ENCODE measurements around the gene DPH1.

DPH1 gene

DNA sequence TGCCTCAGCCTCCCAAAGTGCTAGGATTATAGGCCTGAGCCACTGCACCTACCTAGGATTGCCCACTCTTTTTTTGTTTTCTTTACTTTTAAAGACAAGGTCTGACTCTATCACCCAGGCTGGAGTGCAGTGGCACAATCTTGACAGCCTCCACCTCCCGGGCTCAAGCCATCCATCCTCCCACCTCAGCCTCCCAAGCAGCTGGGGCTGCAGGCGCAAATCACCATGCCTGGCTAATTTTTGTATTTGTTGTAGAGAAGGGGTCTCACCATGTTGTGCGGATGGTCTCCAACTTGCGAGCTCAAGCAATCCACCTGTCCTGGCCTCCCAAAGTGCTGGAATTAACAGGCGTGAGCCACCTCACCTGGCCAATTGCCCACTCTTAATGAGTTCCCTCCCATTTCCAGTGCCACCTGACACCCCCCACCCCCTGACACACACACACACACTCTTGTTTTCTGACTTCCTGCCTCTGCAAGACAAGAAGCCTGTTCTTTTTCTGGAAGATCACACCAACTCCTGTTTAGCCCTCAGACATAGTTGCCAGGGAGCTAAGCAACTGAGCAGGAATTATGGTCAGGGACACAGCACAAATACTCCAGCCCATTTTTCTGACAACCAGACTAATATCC is 14.4 kb downstream of the DPH1 start:
- TF ChIP-seq ZNF565 (CRISPR knock-in tag; conservative IDR thresholded peaks at IDR 0.05; ENCODE audit: low read depth) = no peak
- no peak for TF ChIP-seq CSDC2 (CRISPR knock-in tag; IDR thresholded peaks at IDR 0.05)
- TF ChIP-seq, protein P1, sequence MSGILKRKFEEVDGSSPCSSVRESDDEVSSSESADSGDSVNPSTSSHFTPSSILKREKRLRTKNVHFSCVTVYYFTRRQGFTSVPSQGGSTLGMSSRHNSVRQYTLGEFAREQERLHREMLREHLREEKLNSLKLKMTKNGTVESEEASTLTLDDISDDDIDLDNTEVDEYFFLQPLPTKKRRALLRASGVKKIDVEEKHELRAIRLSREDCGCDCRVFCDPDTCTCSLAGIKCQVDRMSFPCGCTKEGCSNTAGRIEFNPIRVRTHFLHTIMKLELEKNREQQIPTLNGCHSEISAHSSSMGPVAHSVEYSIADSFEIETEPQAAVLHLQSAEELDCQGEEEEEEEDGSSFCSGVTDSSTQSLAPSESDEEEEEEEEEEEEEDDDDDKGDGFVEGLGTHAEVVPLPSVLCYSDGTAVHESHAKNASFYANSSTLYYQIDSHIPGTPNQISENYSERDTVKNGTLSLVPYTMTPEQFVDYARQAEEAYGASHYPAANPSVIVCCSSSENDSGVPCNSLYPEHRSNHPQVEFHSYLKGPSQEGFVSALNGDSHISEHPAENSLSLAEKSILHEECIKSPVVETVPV (CRISPR knock-in tag; IDR thresholded peaks at IDR 0.05) = no peak
- TF ChIP-seq OSR1 (CRISPR knock-in tag; IDR thresholded peaks at IDR 0.05) = no peak
- no peak for TF ChIP-seq ZNF8 (CRISPR knock-in tag; IDR thresholded peaks at IDR 0.05)
- TF ChIP-seq TCF4 (CRISPR knock-in tag; IDR thresholded peaks at IDR 0.05; ENCODE audit: borderline replicate concordance) = no peak
- no peak for TF ChIP-seq ZFP30 (CRISPR knock-in tag; IDR thresholded peaks at IDR 0.05)
- TF ChIP-seq, protein P2, sequence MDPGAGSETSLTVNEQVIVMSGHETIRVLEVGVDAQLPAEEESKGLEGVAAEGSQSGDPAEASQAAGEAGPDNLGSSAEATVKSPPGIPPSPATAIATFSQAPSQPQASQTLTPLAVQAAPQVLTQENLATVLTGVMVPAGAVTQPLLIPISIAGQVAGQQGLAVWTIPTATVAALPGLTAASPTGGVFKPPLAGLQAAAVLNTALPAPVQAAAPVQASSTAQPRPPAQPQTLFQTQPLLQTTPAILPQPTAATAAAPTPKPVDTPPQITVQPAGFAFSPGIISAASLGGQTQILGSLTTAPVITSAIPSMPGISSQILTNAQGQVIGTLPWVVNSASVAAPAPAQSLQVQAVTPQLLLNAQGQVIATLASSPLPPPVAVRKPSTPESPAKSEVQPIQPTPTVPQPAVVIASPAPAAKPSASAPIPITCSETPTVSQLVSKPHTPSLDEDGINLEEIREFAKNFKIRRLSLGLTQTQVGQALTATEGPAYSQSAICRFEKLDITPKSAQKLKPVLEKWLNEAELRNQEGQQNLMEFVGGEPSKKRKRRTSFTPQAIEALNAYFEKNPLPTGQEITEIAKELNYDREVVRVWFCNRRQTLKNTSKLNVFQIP (CRISPR knock-in tag; IDR thresholded peaks at IDR 0.05; ENCODE audit: borderline replicate concordance, low read depth) = no peak
- no peak for TF ChIP-seq TOX (CRISPR knock-in tag; IDR thresholded peaks at IDR 0.05; ENCODE audit: borderline replicate concordance)
- TF ChIP-seq GLIS3 (CRISPR knock-in tag; IDR thresholded peaks at IDR 0.05) = no peak
- no peak for TF ChIP-seq ISL1 (CRISPR knock-in tag; IDR thresholded peaks at IDR 0.05)
- TF ChIP-seq, protein P3, sequence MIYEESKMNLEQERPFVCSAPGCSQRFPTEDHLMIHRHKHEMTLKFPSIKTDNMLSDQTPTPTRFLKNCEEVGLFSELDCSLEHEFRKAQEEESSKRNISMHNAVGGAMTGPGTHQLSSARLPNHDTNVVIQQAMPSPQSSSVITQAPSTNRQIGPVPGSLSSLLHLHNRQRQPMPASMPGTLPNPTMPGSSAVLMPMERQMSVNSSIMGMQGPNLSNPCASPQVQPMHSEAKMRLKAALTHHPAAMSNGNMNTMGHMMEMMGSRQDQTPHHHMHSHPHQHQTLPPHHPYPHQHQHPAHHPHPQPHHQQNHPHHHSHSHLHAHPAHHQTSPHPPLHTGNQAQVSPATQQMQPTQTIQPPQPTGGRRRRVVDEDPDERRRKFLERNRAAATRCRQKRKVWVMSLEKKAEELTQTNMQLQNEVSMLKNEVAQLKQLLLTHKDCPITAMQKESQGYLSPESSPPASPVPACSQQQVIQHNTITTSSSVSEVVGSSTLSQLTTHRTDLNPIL (CRISPR knock-in tag; IDR thresholded peaks at IDR 0.05; ENCODE audit: low read depth) = no peak
- TF ChIP-seq RARB (CRISPR knock-in tag; IDR thresholded peaks at IDR 0.05) = no peak
- no peak for TF ChIP-seq PATZ1 (CRISPR knock-in tag; IDR thresholded peaks at IDR 0.05; ENCODE audit: borderline replicate concordance)
- ATAC-seq = no peak

DNA sequence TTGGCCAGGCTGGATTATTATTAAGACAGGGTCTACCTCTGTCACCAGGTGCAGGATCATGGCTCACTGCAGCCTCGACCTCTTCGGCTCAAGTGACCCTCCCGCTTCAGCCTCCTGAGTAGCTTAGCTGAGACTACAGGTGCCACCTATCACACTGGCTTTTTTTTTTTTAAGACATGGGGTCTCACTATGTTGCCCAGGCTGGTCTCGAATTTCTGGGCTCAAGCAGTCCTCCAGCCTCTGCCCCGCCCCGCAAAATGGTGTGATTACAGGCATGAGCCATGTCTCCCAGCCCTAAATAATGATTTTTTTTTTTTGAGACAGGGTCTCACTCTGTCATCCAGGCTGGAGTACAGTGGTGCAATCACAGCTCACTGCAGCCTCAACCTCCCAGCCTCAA is 17.6 kb downstream of the DPH1 start:
- TF ChIP-seq, protein P2 (CRISPR knock-in tag; IDR thresholded peaks at IDR 0.05; ENCODE audit: borderline replicate concordance, low read depth) = no peak
- TF ChIP-seq OSR1 (CRISPR knock-in tag; IDR thresholded peaks at IDR 0.05) (no peak), PATZ1 (CRISPR knock-in tag; IDR thresholded peaks at IDR 0.05; ENCODE audit: borderline replicate concordance) (no peak), RARB (CRISPR knock-in tag; IDR thresholded peaks at IDR 0.05) (no peak), ZNF70 (CRISPR knock-in tag; IDR thresholded peaks at IDR 0.05) (no peak), ZFP3 (CRISPR knock-in tag; IDR thresholded peaks at IDR 0.05) (no peak), TOX (CRISPR knock-in tag; IDR thresholded peaks at IDR 0.05; ENCODE audit: borderline replicate concordance) (no peak), PPARA (CRISPR knock-in tag; IDR thresholded peaks at IDR 0.05; ENCODE audit: borderline replicate concordance) (no peak), TSHZ2 (CRISPR knock-in tag; IDR thresholded peaks at IDR 0.05) (no peak), ZNF565 (CRISPR knock-in tag; conservative IDR thresholded peaks at IDR 0.05; ENCODE audit: low read depth) (no peak)
- TF ChIP-seq, protein P1 (CRISPR knock-in tag; IDR thresholded peaks at IDR 0.05) = no peak
- no peak for ATAC-seq
